ENCODE results near the gene ABCA10.

ABCA10 gene

DNA sequence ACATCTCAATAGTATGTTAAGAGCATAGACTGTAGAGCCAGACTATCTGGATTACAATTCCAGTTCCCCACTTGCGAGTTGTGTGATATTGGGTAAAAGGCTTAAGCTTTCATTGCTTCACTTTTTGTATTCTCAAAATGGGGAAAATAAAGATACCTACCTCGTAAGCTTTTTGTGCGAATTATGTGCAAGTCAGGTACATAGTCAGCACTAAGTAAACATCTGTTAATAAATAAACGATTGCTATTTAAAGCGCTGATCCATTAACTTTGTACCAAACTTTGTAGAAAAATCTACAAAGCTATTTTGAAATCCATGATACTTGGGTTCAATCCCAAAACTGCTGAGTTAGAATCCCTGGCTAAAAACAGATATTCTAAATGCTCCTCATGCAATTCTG is 106.6 kb downstream of the ABCA10 start:
- H3K27me3 Mint-ChIP-seq (ENCODE audit: low read depth, poor library complexity): peaks cover 11% of the 10 kb centered on the region
- no peaks in the 10 kb centered on the region for H3K9me3 Mint-ChIP-seq
- no peaks in the 10 kb centered on the region for H3K4me1 Mint-ChIP-seq
- no peak overlapping the region for H3K4me3 Mint-ChIP-seq
- DNase-seq: no peak
- H3K36me3 Mint-ChIP-seq (ENCODE audit: low read depth): no peaks in the 10 kb centered on the region
- TF ChIP-seq, protein P1, sequence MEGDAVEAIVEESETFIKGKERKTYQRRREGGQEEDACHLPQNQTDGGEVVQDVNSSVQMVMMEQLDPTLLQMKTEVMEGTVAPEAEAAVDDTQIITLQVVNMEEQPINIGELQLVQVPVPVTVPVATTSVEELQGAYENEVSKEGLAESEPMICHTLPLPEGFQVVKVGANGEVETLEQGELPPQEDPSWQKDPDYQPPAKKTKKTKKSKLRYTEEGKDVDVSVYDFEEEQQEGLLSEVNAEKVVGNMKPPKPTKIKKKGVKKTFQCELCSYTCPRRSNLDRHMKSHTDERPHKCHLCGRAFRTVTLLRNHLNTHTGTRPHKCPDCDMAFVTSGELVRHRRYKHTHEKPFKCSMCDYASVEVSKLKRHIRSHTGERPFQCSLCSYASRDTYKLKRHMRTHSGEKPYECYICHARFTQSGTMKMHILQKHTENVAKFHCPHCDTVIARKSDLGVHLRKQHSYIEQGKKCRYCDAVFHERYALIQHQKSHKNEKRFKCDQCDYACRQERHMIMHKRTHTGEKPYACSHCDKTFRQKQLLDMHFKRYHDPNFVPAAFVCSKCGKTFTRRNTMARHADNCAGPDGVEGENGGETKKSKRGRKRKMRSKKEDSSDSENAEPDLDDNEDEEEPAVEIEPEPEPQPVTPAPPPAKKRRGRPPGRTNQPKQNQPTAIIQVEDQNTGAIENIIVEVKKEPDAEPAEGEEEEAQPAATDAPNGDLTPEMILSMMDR (IDR thresholded peaks at IDR 0.05): no peak
- no peak overlapping the region for H3K27ac Mint-ChIP-seq

DNA sequence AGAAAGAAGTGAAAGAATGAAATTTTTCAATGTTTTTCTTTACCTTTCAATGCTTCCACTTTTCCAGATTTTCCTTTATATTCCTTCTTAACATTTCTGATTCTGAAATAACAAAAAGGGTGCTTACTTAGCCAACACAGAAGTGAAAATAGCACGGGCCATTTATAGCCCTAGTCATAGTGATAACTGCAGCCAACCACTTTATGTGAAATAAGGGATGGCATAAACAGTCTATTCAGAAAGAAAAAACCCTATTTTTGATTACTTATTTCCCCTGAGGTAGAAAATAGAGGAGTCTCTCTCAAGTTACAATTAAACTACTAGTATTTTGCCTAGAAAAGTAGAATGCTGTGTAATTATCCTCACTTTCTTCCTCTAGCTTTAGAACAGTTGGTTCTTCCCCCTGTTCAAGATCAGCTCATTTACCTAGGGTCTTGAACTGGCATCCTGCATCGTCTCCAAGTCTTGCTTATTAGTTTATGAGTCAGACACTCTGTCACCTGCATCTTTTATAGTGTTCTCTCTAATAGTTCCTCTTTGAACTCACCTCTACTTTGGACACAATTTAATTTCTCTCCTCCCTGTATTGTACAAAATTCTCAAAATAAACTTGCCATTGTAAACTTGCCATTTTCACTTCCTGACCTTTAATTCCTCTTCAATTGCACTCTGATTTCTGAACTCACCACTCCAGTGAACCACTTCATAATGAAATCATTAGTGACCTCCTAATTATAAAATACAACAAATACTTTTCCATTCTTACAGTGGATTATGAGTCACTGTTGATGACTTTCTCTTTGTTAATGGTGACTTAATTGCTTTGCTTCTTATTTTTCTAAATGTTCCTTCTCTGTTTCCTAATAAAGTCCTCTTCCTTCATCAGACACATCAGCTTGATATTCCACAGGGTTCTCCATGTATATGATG is 110.5 kb downstream of the ABCA10 start:
- peaks cover 11% of the 10 kb centered on the region for H3K27me3 Mint-ChIP-seq (ENCODE audit: low read depth, poor library complexity)
- H3K27ac Mint-ChIP-seq: no peak overlapping the region
- TF ChIP-seq, protein P1 (IDR thresholded peaks at IDR 0.05): no peak
- H3K9me3 Mint-ChIP-seq: no peaks in the 10 kb centered on the region
- peaks cover 4% of the 10 kb centered on the region for H3K4me1 Mint-ChIP-seq
- no peak overlapping the region for H3K4me3 Mint-ChIP-seq
- DNase-seq: no peak
- H3K36me3 Mint-ChIP-seq (ENCODE audit: low read depth): no peaks in the 10 kb centered on the region

DNA sequence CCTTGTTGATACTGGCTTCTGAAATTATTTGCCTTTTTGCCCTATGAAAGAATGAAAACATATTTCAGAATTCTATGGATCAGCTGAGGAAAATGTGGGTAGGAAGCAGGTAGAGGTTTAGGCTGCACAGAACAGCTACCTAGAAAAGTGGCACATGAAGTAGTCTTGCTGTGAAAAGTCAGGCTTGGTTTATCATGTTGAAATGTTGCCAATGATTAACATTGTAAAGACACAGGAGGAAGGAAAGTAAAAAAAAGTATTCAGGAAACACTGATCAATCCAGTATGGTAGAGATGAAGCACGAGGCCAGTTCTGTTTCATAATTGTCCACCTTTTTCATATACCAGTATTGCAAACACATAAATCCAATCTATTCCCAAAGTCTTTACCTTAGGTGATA is 116.8 kb downstream of the ABCA10 start:
- DNase-seq: no peak
- H3K4me3 Mint-ChIP-seq: no peak overlapping the region
- no peak overlapping the region for H3K27ac Mint-ChIP-seq
- peaks cover 4% of the 10 kb centered on the region for H3K4me1 Mint-ChIP-seq
- TF ChIP-seq, protein P1 (IDR thresholded peaks at IDR 0.05): no peak
- H3K9me3 Mint-ChIP-seq: no peaks in the 10 kb centered on the region
- H3K27me3 Mint-ChIP-seq (ENCODE audit: low read depth, poor library complexity): peaks cover 12% of the 10 kb centered on the region
- no peaks in the 10 kb centered on the region for H3K36me3 Mint-ChIP-seq (ENCODE audit: low read depth)

DNA sequence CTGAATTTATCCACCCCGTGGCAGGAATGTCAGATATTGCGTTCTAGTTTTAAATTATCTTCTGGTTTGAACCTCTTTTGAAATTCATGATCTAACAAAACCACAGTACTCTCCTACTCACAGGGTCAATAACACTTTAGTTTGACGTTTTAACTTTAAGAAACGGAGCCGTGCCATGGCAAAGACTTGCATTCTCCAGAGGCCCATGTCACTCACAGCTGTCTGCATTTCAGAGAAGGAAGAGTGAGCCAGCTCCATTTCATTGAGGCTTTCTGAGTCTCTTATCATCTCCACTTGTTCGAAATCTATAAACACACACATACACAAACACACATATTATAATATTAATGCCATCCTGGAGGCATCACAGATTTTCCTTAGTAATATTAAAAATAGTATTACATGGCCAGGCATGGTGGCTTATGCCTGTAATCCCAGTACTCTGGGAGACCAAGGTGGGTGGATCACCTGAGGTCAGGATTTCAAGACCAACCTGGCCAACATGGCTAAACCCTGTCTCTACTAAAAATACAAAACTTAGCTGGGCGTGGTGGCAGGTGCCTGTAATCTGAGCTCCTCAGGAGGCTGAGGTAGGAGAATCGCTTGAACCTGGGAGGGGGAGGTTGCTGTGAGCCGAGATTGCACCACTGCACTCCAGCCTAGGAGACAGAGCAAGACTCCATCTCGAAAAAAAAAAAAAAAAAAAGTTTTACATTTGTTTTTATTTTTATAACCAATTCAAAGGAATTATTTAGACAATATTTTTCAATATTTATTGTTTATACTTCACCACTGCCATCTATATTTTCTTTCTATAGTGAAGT is 122.5 kb downstream of the ABCA10 start:
- Mint-ChIP-seq H3K27ac (no peak overlapping the region), H3K36me3 (ENCODE audit: low read depth) (no peaks in the 10 kb centered on the region), H3K9me3 (no peaks in the 10 kb centered on the region)

DNA sequence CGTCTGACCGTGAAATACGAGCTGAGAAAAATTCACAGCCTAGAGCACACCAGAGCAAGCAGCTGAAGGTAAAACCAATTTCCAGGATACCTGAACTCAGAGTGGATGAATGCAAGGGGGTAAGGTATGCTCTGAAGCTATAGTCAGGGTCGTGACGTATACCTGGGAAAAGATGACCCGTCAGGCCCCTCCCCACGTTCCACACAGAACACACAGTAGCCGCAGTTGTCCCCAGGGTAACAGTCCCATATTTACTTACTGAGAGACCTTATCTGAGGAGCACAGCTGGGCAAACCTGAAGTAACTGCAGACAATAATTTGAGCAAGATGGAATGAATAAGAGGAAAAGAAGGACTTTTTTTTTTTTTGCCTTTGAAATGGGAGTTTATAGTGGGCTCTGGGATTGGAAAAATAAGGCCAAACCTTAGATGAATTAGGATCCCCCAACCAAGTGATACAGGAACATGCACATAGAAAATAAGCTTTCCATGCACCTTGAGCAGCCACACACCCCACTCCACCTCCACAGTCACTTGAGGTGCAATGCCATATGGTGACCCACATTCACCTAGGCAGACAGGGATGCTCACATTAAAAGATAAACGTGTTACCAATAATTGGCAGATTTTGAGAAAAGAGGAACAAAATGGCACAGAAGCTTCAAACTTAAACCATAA is 124.9 kb downstream of the ABCA10 start:
- TF ChIP-seq, protein P1 (IDR thresholded peaks at IDR 0.05): no peak
- no peak overlapping the region for H3K27ac Mint-ChIP-seq

More for the DNA sequence above, 122.5 kb downstream of the ABCA10 start:
- Mint-ChIP-seq H3K4me3 (no peak overlapping the region), H3K4me1 (peaks cover 7% of the 10 kb centered on the region), H3K27me3 (ENCODE audit: low read depth, poor library complexity) (peaks cover 12% of the 10 kb centered on the region)
- no peak for DNase-seq
- TF ChIP-seq, protein P1 (IDR thresholded peaks at IDR 0.05): no peak

More for the DNA sequence above, 124.9 kb downstream of the ABCA10 start:
- Mint-ChIP-seq H3K27me3 (ENCODE audit: low read depth, poor library complexity) (peaks cover 2% of the 10 kb centered on the region), H3K4me1 (peaks cover 7% of the 10 kb centered on the region), H3K36me3 (ENCODE audit: low read depth) (no peaks in the 10 kb centered on the region), H3K4me3 (no peak overlapping the region), H3K9me3 (no peaks in the 10 kb centered on the region)
- DNase-seq: no peak
